ENCODE results near the gene ROBO3. TPM values are rescaled to one million over a fixed set of nuclear protein-coding genes. Genes with fewer than 3 reads are reported as not detected.

The ROBO3 gene
- 1 to 10 TPM; 2.5 to 3.4 (median 2.8) TPM for polyA plus RNA-seq

DNA sequence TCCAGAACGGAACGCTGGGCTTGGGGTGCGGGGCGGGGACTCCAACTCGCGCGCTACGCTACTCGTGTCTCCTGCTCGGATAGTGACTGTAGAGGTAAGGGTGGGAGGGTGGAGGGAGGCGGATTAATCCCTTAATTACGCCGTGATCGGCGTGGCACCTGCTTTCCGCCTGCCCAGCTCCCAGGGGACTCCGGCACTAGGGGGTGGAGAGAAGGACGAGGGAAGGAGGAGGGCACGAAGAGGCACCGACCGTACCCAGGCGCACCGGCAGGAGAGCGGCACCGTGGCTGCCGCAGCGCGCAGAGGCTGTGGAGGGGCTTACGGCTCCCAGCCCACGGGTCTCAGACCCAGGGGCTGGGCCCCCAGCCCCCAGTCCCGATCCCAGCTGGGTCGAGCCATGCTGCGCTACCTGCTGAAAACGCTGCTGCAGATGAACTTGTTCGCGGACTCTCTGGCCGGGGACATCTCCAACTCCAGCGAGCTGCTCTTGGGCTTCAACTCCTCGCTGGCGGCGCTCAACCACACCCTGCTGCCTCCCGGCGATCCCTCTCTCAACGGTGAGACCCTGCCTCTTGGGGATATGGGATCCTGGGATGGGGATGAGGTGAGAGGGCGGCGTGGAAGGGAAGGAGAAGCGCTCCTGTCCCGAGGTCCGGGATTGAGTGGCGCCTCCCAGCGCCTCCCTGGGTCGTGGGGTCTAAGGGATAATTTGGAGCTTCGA is at the start of gene ROBO3:
ROBO3 (plus strand) TSS at position 252 of the 721 bp plus-strand sequence; CDS start at position 398, 146 bp downstream.
- Mint-ChIP-seq H3K27me3 (ENCODE audit: low read depth in 3 of 3) (peaks cover 28 to 52% (median 30%) of the 10 kb centered on the region in 3 donors), H3K9me3 (no peaks in the 10 kb centered on the region), H3K36me3 (no peaks in the 10 kb centered on the region), H3K4me3 (peak within 1 kb of the TSS in 4 of 5 donors; percentile 36 to 55 (median 50)), H3K27ac (no peak within 1 kb of the TSS), H3K4me1 (peaks cover 21 to 29% of the 10 kb centered on the region in 2 donors)
- no peak for DNase-seq

DNA sequence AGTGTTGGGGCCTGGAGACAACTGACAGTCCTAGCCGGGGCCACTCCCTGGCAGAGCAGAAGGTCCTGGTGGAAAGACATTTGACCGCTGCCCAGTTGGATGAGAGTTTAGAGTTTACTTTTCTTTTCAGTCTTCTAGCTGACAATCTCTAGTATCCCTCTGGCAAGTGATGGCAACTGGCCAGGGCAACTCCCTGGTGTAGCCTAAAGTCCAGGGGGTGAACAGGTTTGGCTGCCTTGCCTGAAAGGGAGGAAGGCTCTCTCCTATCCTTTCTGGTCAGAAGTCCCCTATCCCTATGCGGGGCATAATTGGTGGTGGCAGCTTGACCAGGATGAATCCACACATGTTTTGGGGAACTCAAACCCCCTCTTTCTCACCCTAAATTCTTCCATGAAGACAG is 48.2 kb upstream of the ROBO3 start:
- no peak for DNase-seq
- Mint-ChIP-seq H3K36me3 (no peaks in the 10 kb centered on the region), H3K27ac (no peak overlapping the region), H3K27me3 (ENCODE audit: low read depth in 3 of 3) (peaks cover 0 to 17% (median 10%) of the 10 kb centered on the region in 3 donors), H3K4me1 (no peaks in the 10 kb centered on the region), H3K9me3 (no peaks in the 10 kb centered on the region), H3K4me3 (no peak overlapping the region)

GRCh38 chr11:124821995-124822730 is 43.1 kb upstream of the ROBO3 start:
- Mint-ChIP-seq H3K4me3 (no peak overlapping the region), H3K27me3 (ENCODE audit: low read depth in 3 of 3) (peaks cover 0 to 13% (median 12%) of the 10 kb centered on the region in 3 donors), H3K27ac (no peak overlapping the region), H3K36me3 (no peaks in the 10 kb centered on the region), H3K4me1 (no peaks in the 10 kb centered on the region), H3K9me3 (no peaks in the 10 kb centered on the region)
- DNase-seq: no peak

GRCh38 chr11:124823512-124824376 is 41.5 kb upstream of the ROBO3 start:
- H3K4me3 Mint-ChIP-seq: no peak overlapping the region
- no peak overlapping the region for H3K27ac Mint-ChIP-seq
- no peaks in the 10 kb centered on the region for H3K4me1 Mint-ChIP-seq
- H3K36me3 Mint-ChIP-seq: no peaks in the 10 kb centered on the region
- no peak for DNase-seq
- H3K27me3 Mint-ChIP-seq (ENCODE audit: low read depth in 3 of 3): peaks cover 0 to 9% (median 7%) of the 10 kb centered on the region in 3 donors
- H3K9me3 Mint-ChIP-seq: no peaks in the 10 kb centered on the region

GRCh38 chr11:124825876-124826275 is 39.4 kb upstream of the ROBO3 start:
- Mint-ChIP-seq H3K27me3 (ENCODE audit: low read depth in 3 of 3) (peaks cover 0 to 12% (median 5%) of the 10 kb centered on the region in 3 donors), H3K27ac (no peak overlapping the region), H3K4me1 (no peaks in the 10 kb centered on the region), H3K36me3 (no peaks in the 10 kb centered on the region), H3K4me3 (no peak overlapping the region), H3K9me3 (no peaks in the 10 kb centered on the region)
- DNase-seq: no peak

- peaks cover 2 to 6% (median 5%) of the 10 kb centered on the region in 3 donors for H3K27me3 Mint-ChIP-seq (ENCODE audit: low read depth in 3 of 3)
These were observed 35.2 kb upstream of the ROBO3 start for GRCh38 chr11:124829986-124830385.

GRCh38 chr11:124830749-124831148 is 34.5 kb upstream of the ROBO3 start:
- Mint-ChIP-seq H3K27ac (no peak overlapping the region), H3K27me3 (ENCODE audit: low read depth in 3 of 3) (peaks cover 3 to 6% (median 5%) of the 10 kb centered on the region in 3 donors), H3K4me3 (no peak overlapping the region), H3K36me3 (no peaks in the 10 kb centered on the region), H3K9me3 (peaks cover 0 to 1% (median 0%) of the 10 kb centered on the region in 6 donors), H3K4me1 (no peaks in the 10 kb centered on the region)
- DNase-seq: no peak

More at GRCh38 chr11:124829986-124830385, 35.2 kb upstream of the ROBO3 start:
- Mint-ChIP-seq H3K4me3 (no peak overlapping the region), H3K27ac (no peak overlapping the region), H3K9me3 (peaks cover 0 to 1% (median 0%) of the 10 kb centered on the region in 6 donors), H3K4me1 (no peaks in the 10 kb centered on the region), H3K36me3 (no peaks in the 10 kb centered on the region)
- DNase-seq: no peak

- Mint-ChIP-seq H3K27ac (no peak overlapping the region), H3K4me1 (peaks cover 5 to 10% of the 10 kb centered on the region in 2 donors), H3K9me3 (peaks cover 0 to 1% (median 0%) of the 10 kb centered on the region in 6 donors), H3K36me3 (no peaks in the 10 kb centered on the region), H3K4me3 (no peak overlapping the region), H3K27me3 (ENCODE audit: low read depth in 3 of 3) (peaks cover 3 to 12% (median 6%) of the 10 kb centered on the region in 3 donors)
- no peak for DNase-seq
These were observed 33.3 kb upstream of the ROBO3 start for GRCh38 chr11:124831897-124832296.

DNA sequence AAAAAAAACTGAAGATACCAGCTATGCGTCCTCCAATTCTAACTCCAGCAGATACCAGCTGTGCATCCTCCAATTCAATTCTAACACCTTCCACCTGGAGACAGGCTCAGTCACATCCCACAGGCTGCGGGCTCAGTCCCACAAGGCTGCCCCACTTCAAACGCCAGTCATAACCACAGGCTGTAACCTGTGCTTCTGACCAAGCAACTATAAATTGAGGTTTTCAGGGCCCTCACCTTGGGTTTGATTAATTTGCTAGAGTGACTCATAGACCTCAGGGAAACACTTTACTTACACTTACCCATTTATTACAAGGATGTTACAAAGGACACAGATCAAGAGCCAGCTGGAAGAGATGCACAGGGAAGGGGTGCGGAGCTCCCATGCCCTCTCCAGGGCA is 32.7 kb upstream of the ROBO3 start:
- Mint-ChIP-seq H3K36me3 (no peaks in the 10 kb centered on the region), H3K4me1 (peaks cover 8 to 14% of the 10 kb centered on the region in 2 donors), H3K27ac (no peak overlapping the region), H3K9me3 (peaks cover 0 to 1% (median 0%) of the 10 kb centered on the region in 6 donors), H3K4me3 (no peak overlapping the region), H3K27me3 (ENCODE audit: low read depth in 3 of 3) (peaks cover 3 to 17% (median 11%) of the 10 kb centered on the region in 3 donors)
- DNase-seq: no peak

DNA sequence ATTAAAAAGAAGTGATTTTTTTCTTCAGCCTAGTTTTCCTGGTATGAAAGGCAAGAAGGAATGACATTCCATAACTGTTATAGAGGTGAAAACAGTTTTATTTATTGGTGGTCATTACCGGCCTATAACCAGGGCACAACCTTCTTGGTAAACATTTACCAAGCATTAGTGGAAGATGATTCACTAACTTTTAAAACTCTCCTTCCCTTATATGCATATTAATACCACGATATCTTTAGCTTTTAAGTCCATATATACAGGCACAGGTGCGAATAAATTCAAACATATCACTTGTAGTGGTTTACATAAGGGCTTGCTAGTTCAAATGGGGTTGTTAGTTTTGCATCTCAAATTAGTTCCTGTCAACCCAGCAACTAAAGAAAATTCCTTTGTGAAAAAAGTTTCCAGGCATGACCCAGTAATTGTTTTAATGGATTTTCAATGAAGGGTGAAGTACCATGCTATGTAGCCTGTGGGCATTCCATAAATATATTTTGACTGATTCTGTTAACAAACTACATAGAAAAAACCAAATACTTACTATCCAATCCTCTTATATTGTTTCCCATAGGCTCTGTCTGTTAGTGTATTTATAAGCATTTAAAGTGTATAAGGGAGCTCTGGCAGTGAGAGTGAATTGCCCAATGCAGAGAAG is 30.6 kb upstream of the ROBO3 start:
- H3K27me3 Mint-ChIP-seq (ENCODE audit: low read depth in 3 of 3): peaks cover 3 to 29% (median 17%) of the 10 kb centered on the region in 3 donors
- H3K4me3 Mint-ChIP-seq: no peak overlapping the region

DNA sequence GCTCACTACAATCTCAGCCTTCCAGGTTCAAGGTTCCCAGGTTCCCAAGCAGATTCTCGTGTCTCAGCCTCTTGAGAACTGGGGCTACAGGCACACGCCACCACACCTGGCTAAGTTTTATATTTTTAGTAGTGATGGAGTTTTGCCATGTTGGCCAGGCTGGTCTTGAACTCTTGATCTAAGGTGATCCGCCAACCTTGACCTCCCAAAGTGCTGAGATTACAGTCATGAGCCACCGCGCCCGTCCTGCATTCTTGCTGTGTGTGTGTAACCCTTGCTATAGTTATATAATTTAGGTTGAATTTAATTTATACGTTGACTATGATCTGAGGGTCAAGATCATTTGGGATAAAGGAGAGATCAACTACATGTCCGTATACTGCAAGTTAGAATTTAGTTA is 29.3 kb upstream of the ROBO3 start:
- peaks cover 12 to 19% of the 10 kb centered on the region in 2 donors for H3K4me1 Mint-ChIP-seq
- H3K4me3 Mint-ChIP-seq: peak overlapping the region; percentile 49 to 79 (median 70)
- DNase-seq: no peak
- H3K27ac Mint-ChIP-seq: no peak overlapping the region
- peaks cover 0 to 1% (median 0%) of the 10 kb centered on the region in 6 donors for H3K9me3 Mint-ChIP-seq
- no peaks in the 10 kb centered on the region for H3K36me3 Mint-ChIP-seq
- peaks cover 12 to 32% (median 19%) of the 10 kb centered on the region in 3 donors for H3K27me3 Mint-ChIP-seq (ENCODE audit: low read depth in 3 of 3)

More for the DNA sequence above, 30.6 kb upstream of the ROBO3 start:
- H3K9me3 Mint-ChIP-seq: peaks cover 0 to 1% (median 0%) of the 10 kb centered on the region in 6 donors
- H3K4me1 Mint-ChIP-seq: peaks cover 8 to 14% of the 10 kb centered on the region in 2 donors
- H3K27ac Mint-ChIP-seq: no peak overlapping the region
- H3K36me3 Mint-ChIP-seq: no peaks in the 10 kb centered on the region
- DNase-seq: no peak

DNA sequence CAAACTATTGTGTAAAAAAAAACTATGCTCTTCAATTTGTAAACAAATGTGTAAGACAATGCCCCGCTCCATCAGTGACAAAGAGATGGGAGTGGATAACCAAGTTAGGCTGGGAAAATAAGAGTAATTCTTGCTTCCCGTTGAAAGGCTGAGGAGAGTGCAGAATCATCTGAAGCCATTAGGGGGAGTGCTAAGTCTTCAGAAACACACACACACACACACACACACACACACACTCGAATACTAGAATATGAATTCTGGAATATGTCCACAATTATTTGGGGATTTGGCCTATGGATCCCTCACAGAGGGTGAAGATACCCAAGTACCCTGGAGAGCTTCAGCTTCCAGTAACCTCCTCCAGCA is 27.8 kb upstream of the ROBO3 start:
- Mint-ChIP-seq H3K9me3 (peaks cover 0 to 2% (median 0%) of the 10 kb centered on the region in 6 donors), H3K4me1 (peaks cover 12 to 19% of the 10 kb centered on the region in 2 donors), H3K27ac (no peak overlapping the region), H3K27me3 (ENCODE audit: low read depth in 3 of 3) (peaks cover 17 to 33% (median 23%) of the 10 kb centered on the region in 3 donors), H3K4me3 (no peak overlapping the region), H3K36me3 (no peaks in the 10 kb centered on the region)
- DNase-seq: no peak

- no peak for DNase-seq
- peaks cover 18 to 37% (median 33%) of the 10 kb centered on the region in 3 donors for H3K27me3 Mint-ChIP-seq (ENCODE audit: low read depth in 3 of 3)
- no peak overlapping the region for H3K4me3 Mint-ChIP-seq
- H3K27ac Mint-ChIP-seq: no peak overlapping the region
- H3K9me3 Mint-ChIP-seq: peaks cover 0 to 2% (median 0%) of the 10 kb centered on the region in 6 donors
- H3K36me3 Mint-ChIP-seq: no peaks in the 10 kb centered on the region
- H3K4me1 Mint-ChIP-seq: peaks cover 12 to 19% of the 10 kb centered on the region in 2 donors
These were observed 26.5 kb upstream of the ROBO3 start for GRCh38 chr11:124838805-124839127.
